HG03025 (cell line): ENCODE results near the gene FBXO7.
"Not testable (repeated sequence)": the region's sequence is repeated elsewhere in the genome, so short reads cannot be mapped to it uniquely, and the experiment has no call there.

ENCODE experiments used
- ATAC-seq: cut with Tn5 transposase; IDR thresholded peaks from one replicate; pipeline ENCODE4 v1.9.1; 2021; ENCODE audit warnings: mild to moderate bottlenecking, moderate library complexity; ENCODE audit not compliant: unreplicated experiment, low FRiP score

FBXO7 gene

GRCh38 chr22:32474635-32475467 is at the start of gene FBXO7:
Gene FBXO7, plus strand, starts transcription at chr22:32474811. Its CDS starts 192 bp downstream, at chr22:32475003.
- peak; percentile 68 for ATAC-seq

GRCh38 chr22:32426881-32427280 is 47.7 kb upstream of the FBXO7 start:
- no peak for ATAC-seq

GRCh38 chr22:32430352-32430751 is 44.3 kb upstream of the FBXO7 start:
- no peak for ATAC-seq

- no peak for ATAC-seq
Observed at GRCh38 chr22:32444068-32444467, 30.5 kb upstream of the FBXO7 start.

- ATAC-seq, result no peak
Observed at GRCh38 chr22:32446321-32446720, 28.3 kb upstream of the FBXO7 start.

DNA sequence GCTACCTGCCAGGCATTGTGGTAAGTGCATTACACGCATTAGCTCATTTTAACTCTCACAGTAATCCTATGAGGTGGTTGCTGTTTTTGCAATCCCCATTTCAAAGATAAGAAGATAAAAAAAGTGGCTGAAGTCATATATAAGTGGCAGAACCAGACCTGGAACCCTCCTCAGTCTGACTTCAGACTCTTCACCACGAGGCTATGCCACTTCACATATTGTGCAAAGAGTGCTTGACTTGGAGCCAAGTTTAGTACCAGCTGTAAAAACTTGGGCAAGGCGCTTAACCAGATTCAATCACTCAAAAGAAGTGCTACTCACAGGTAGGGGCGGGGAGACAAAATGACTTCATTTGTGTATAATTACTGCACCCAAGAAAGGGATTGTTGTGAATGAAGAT is 25.6 kb upstream of the FBXO7 start:
- ATAC-seq, result no peak

DNA sequence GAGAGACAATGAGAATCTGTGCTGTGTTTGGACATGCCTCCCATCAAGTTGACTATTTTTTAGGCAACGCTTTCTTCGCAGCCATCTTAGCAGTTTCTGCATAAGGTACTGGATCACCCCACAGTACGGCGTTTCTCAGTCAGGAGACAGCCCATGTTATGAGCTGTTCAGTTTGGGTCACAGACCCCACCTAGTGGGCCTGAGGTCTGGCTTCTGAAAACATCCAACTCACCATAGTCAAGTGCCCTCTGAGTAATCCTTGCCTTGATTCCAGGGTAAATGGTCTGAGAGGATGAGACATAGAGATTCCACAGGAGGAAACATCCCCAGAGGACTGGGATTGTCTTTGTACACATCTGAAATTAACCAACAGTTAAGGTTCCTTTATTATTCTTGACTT is 17.6 kb upstream of the FBXO7 start:
- ATAC-seq, result no peak

DNA sequence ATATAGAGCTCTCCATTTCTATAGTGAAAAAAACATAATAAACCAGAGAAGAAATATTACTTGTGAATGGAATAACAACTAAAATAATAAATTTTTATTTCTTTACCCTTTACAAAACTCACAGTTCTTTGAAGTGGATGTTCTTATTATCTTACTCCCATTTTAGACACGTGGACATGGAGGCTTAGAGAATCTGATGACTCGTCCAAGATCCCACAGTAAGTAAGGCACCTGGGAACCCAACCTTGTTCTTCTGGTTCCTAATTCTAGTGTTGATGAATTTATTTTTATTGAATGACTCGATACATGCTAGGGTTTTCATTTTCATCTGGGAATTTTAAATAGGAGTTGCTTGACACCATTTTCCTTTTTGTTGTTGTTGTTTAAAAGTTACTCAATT is 12.2 kb upstream of the FBXO7 start:
- ATAC-seq, result no peak

GRCh38 chr22:32465661-32466060 is 8.9 kb upstream of the FBXO7 start:
- no peak for ATAC-seq

DNA sequence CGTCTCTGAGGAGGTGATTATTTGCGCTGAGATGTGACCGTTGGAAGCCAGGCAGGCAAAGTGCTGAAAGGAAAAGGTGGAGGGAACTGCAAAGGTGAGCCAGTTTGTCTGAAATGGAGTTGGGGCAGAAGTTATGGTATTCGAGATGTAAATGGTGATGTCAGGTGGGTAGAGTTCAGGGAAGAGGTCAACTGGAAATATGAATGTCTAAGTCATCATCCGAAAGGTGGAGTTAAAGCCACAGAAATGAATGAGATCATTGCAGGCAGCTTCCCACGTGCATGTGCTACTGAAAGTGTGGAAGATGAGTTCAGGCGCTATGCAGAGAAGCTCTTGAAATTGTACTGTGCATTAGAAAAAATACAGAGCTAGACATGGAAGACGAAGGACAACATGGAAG is 8.1 kb upstream of the FBXO7 start:
- no peak for ATAC-seq

DNA sequence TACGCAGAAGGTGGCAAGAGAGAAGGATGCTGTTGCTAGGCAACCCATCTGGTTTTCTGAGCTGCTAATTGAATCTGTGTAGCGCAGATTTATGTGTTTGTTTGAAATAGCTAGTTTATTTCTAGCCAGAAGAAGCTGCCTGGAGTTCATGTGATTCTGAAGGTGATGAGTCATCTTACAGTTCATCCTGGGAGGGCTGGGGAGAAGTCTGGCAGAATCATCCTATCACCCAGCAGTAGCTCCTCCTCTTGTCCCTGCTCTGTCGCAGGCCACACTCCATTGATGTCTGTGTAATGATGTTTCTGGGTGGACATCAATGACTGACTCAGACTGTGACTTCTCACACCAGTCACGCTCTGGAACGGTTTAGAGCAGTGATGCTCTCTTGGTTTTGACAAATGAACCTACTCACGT is 4.8 kb upstream of the FBXO7 start:
- no peak for ATAC-seq

DNA sequence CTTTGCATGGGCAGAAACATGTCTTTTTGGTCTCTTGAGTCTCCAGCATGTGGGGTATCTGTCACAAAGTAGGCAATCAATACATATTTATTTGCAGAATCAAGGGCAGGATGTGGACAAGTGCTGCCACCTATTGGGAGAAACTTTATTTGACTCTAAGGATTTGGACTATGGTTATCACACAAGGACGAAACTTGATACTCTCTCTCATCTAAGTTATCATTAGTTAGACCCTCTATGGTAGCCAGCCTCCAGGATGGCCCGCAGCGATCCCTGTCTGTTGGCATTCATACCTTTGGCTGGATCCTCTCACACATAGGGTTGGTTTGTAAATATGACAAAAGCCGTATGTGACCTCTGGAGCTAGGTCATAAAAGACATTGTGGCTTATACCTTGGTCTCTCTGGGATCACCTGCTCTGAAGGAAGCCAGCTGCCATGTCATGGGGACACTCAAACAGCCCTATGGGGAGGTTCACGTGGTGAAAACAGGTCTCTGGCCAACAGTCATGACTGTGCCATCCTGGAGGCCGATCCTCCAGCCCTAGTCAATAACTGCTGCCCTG is 1.1 kb upstream of the FBXO7 start:
- no peak for ATAC-seq

- peak; percentile 3 for ATAC-seq
Observed at GRCh38 chr22:32475468-32476010, 928 bp downstream of the FBXO7 start.

DNA sequence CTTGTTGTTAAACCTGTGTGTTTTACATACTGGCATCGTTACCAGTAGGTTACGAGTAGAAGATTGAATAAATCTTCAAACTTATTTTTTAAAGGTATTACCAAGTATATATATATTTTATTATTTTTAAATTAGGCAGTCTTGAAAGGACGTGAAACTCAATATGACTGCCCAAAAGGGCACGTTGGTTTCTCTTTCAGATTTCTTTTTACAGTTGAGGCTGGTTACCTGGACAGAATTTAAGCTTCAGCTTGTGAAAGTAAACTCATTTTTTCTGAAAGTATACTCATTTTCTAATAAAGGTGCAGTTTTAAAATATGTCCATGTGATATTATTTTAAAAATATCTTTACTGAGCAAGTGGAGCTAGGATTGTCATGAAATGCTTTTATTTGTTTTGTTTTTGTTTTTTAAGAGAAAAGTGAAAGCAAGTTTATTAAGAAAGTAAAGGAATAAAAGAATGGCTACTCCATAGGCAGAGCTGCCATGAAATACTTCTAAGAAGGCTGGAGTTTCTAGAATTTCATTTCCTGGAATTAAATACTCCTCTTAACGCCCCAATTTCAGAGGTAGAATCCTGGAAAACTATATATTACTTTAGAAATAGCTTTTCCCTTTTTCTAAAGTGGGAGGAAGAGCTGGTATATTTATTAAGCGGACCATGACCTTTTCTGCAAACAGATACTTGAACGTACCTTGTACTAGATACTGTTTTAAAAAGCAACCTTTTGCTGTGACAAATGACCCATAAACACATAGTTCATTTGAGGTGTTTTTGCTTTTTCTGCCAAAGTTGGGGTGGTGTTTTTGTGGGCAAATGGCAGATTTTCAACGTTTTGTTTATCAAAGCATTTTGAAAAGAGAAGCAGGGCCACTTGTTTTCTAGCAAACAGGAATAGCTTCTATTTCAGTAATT is 1.9 kb downstream of the FBXO7 start:
- no peak for ATAC-seq

DNA sequence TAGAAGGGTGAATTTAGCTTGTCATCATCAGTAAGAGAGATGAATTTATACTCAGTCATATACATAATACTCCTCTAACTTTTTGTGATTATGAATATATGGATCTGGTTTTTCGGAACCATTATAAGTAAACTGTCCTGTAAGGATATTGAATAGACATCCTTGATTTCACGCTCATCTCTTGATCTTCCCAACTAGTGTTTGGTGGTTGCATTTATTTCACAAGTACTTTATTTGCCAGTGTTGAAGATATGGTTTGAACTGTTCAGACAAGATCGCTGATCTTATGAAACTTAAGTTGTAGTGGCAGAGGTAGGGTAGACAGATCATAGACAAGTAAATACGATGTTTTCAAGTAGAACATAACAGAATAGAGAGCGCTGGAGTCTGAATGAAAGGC is 3.0 kb downstream of the FBXO7 start:
- no peak for ATAC-seq

DNA sequence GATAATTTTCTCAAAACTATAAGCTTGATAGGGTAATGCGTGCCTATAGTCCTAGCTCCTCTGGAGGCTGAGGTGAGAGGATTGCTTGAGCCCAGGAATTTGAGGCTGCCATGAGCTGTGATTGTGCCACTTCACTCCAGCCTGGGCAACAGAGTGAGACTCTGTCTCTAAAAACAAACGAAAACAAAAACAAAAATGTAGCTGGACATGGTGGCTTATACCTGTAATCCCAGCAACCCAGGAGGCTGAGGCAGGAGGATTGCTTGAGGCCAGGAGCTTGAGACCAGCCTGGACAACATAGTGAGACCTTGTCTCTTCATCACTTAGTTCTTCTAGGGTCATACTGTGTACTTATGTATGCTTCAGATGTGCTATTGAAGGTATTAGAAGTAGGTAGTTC is 3.9 kb downstream of the FBXO7 start:
- ATAC-seq, result not testable (repeated sequence)

DNA sequence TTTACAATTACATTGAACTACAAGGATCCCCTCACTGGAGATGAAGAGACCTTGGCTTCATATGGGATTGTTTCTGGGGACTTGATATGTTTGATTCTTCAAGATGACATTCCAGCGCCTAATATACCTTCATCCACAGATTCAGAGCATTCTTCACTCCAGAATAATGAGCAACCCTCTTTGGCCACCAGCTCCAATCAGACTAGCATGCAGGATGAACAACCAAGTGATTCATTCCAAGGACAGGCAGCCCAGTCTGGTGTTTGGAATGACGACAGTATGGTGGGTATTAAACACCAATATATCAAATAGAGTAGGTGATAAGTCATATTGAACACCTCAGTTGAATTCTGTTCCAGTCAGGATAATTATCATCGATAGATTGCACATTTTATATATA is 4.4 kb downstream of the FBXO7 start:
- ATAC-seq, result no peak

GRCh38 chr22:32480238-32480637 is 5.6 kb downstream of the FBXO7 start:
- ATAC-seq, result no peak

DNA sequence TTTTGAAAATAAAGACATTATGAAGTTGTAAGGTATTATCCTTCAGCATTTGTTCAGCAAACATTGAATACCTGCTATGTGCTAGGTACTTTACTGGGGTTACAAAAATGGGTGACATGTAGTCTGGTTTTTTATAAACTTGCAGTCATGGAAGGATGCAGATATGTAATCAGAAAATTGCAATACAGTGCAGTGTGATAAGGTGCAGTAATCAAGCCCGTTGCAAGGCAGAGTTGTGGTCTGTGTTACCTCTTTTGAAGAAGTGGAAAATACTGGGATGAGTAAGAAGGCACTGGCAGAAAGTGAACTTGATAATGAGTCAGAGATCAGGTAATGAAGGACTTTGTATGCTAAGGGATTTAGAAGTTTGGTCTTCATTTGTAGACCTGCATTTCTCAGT is 8.1 kb downstream of the FBXO7 start:
- no peak for ATAC-seq

DNA sequence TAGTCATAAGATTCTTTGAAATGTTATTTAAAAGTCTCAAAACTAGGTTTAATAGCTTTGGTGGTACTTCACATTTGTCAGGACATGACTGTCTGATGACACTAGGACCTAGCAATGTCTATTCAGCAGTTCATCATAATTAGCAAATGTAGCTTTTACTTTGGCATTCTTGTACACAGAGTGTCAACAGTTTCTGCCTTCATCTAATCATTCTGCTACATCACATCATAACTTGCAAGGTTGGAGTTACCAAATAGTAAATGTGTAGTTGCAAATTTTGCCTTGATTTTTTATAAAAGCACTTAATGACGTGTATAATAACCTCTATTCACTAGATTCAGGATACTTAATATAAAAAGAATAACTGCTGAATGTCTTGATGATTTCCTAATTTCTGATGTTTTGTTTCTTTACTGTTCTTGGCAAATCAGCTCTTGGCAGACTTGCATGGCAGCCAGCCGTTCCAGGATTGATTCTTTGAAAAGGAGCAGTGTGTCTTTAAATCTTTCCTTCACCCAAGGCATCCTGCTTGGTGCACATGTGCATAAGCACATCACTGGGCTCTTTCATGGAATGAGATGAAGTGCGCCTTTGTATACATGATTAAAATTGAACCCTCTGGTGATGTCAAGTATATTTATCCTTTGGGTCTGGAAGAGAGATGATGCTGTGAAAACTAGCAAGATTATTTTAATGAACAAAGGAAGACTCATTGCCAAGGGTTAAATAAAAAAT is 12.2 kb downstream of the FBXO7 start:
- no peak for ATAC-seq
